Ascending aorta (tissue), 2 donors: Measurements from ENCODE around the gene CTU1. TPM values are rescaled to one million over a fixed set of nuclear protein-coding genes. Genes with fewer than 3 reads are reported as not detected.

Source experiments
- DNase-seq, 2 donors: peaks; one replicate each; pipeline ENCODE4 v3.0.0-alpha.2; 2019; ENCODE audit warnings: low spot score in 2 of 2
- H3K27ac ChIP-seq, 2 donors: fragments of 200-600 bp; sonication (generic); one replicate each; pipeline ENCODE4 v1.5.1; 2016 to 2017; ENCODE audit warnings: mild to moderate bottlenecking in 1 of 2
- H3K27me3 ChIP-seq: fragments of 200-600 bp; sonication (generic); one replicate; pipeline ENCODE4 v1.5.1; 2017
- H3K36me3 ChIP-seq, 2 donors: fragments of 200-600 bp; sonication (generic); one replicate each; pipeline ENCODE4 v1.5.1; 2016
- H3K4me1 ChIP-seq, 2 donors: fragments of 200-600 bp; sonication (generic); one replicate each; pipeline ENCODE4 v1.5.1; 2016 to 2017; ENCODE audit warnings: mild to moderate bottlenecking in 1 of 2
- H3K4me3 ChIP-seq, 2 donors: fragments of 200-600 bp; sonication (generic); one replicate each; pipeline ENCODE4 v1.5.1; 2016 to 2017; ENCODE audit warnings: mild to moderate bottlenecking in 1 of 2
- H3K9me3 ChIP-seq, 2 donors: fragments of 200-600 bp; sonication (generic); one replicate each; pipeline ENCODE4 v1.5.1; 2016
- CTCF ChIP-seq, 3 experiments: fragments of 200-600 bp in 2 of 3; fragments of 450-650 bp in 1 of 3; sonication (generic) in 2 of 3; IDR thresholded peaks; one replicate each; pipeline ENCODE4 v1.5.1; 2016 to 2019; ENCODE audit warnings: antibody characterized with exemption in 3 of 3, mild to moderate bottlenecking in 1 of 3, moderate library complexity in 1 of 3
- intact Hi-C: fragments of 100-400 bp; cut with DNase I; formaldehyde crosslinking; loops from one replicate; pipeline ENCODE4 v1.15.1; 2023
- total RNA-seq: library from RNA; depleted of rRNA; stranded (reverse); fragments of >200 nt; gene quantifications from one replicate; pipeline ENCODE4 v1.1.0, GENCODE V29; 2016

Gene CTU1
- total RNA-seq, 1 donor from 2014 or later: 8.9 TPM

DNA sequence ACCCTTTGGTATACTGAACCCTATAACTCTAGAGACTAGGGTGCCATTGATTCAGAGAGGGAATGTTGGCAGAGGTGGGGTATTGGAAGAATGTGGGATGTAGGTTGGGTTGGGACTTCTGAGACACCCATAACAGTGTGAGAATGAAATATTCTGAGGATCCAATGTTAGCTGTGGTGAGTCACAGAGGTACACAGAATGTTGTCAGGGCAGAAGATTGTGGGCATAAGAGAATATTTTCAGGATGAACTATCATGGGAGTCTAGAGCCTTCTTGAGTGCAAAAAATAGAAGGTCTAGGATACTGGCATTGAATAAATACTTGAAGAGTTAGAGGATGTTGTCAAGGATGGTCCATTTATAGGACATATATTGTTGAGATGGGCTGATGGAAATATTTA is 52.3 kb downstream of the CTU1 start:
- H3K4me3 ChIP-seq: no peak overlapping the region
- intact Hi-C loops: no loop called here
- no peaks in the 10 kb centered on the region for H3K9me3 ChIP-seq
- H3K36me3 ChIP-seq: no peaks in the 10 kb centered on the region
- no peaks in the 10 kb centered on the region for H3K4me1 ChIP-seq
- TF ChIP-seq CTCF (IDR thresholded peaks at IDR 0.05): no peak
- H3K27me3 ChIP-seq: no peaks in the 10 kb centered on the region
- DNase-seq: no peak
- no peak overlapping the region for H3K27ac ChIP-seq

Other genes with a start within 250 kb of the CTU1 start
- not detected for gene KLK2, start 235.0 kb downstream of the CTU1 start, total RNA-seq
- not detected for gene KLK4, start 197.0 kb downstream of the CTU1 start, total RNA-seq
- not detected for gene KLK5, start 155.4 kb downstream of the CTU1 start, total RNA-seq
- gene KLK6, start 138.8 kb downstream of the CTU1 start, total RNA-seq: not detected
- gene KLK7, start 124.5 kb downstream of the CTU1 start, total RNA-seq: not detected
- not detected for gene KLK8, start 106.8 kb downstream of the CTU1 start, total RNA-seq
- 1.6 TPM for gene KLK10, start 88.7 kb downstream of the CTU1 start, total RNA-seq
- not detected for gene KLK11, start 81.8 kb downstream of the CTU1 start, total RNA-seq
- not detected for gene KLK12, start 73.4 kb downstream of the CTU1 start, total RNA-seq
- not detected for gene KLK13, start 43.3 kb downstream of the CTU1 start, total RNA-seq
- gene KLK14, start 25.5 kb downstream of the CTU1 start, total RNA-seq: not detected
- gene SIGLEC9, start 16.5 kb upstream of the CTU1 start, total RNA-seq: 0.85 TPM
- gene SIGLEC7, start 33.9 kb upstream of the CTU1 start, total RNA-seq: 4.8 TPM
- 1.3 TPM for gene CD33, start 116.7 kb upstream of the CTU1 start, total RNA-seq
- gene SIGLECL1, start 142.7 kb upstream of the CTU1 start, total RNA-seq: not detected
- gene IGLON5, start 203.2 kb upstream of the CTU1 start, total RNA-seq: 4.9 TPM
- gene VSIG10L, start 233.7 kb upstream of the CTU1 start, total RNA-seq: 1.4 TPM